Progenitor cell of endocrine pancreas (in vitro differentiated cells): ENCODE measurements around the gene KDM4B. TPM values are rescaled to one million over a fixed set of nuclear protein-coding genes. Genes with fewer than 3 reads are reported as not detected.

ENCODE experiments used
- DNase-seq: peaks from one replicate; pipeline ENCODE4 v3.0.0; 2021; ENCODE audit warnings: low spot score; ENCODE audit not compliant: unreplicated experiment
- H3K27ac Mint-ChIP-seq: 2 replicates; pipeline ENCODE4 v1.8.0; 2021; ENCODE audit warnings: mild to moderate bottlenecking, moderate library complexity, mixed read lengths
- H3K27me3 Mint-ChIP-seq: 2 replicates; pipeline ENCODE4 v1.8.0; 2021; ENCODE audit warnings: mixed read lengths
- H3K36me3 Mint-ChIP-seq: 2 replicates; pipeline ENCODE4 v1.8.0; 2022; ENCODE audit warnings: mixed read lengths; ENCODE audit not compliant: insufficient read depth
- H3K4me1 Mint-ChIP-seq: 2 replicates; pipeline ENCODE4 v1.8.0; 2021; ENCODE audit warnings: low read depth, mixed read lengths
- H3K4me3 Mint-ChIP-seq: 2 replicates; pipeline ENCODE4 v1.8.0; 2021; ENCODE audit warnings: low read depth, mild to moderate bottlenecking, moderate library complexity, mixed read lengths
- H3K9me3 Mint-ChIP-seq: 2 replicates; pipeline ENCODE4 v1.8.0; 2021; ENCODE audit warnings: low read depth, mixed read lengths
- total RNA-seq: library from RNA; stranded (reverse); gene quantifications from 2 replicates; pipeline ENCODE4 v1.2.1, GENCODE V29; 2021
- TF ChIP-seq, protein P1 (sequence below): fragments of 200-600 bp; sonication (generic); IDR thresholded peaks from one replicate; pipeline ENCODE4 v1.5.0; 2021; ENCODE audit warnings: antibody characterized with exemption, mild to moderate bottlenecking; ENCODE audit not compliant: unreplicated experiment

The KDM4B gene
- total RNA-seq, 1 donor from 2014 or later: 59.6 TPM

DNA sequence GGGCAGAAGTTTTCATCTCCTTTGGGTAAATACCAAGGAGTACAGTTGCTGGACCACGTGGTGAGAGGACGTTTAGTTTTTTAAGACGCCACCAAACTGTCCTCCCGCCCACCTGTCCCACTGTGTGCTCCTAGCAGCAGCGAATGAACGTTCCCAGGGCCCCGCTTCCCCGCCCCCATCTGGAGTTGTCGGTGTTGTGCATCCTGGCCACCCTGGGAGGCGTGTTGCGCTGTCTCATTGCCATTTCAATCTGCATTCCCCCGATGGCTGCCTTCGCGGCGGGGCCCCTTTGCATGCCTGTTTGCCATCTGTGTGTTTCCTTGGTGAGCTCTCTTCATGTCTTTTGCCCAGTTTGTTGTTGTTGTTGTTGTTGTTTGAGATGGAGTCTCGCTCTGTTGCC is 76.1 kb downstream of the KDM4B start:
- TF ChIP-seq, protein P1, sequence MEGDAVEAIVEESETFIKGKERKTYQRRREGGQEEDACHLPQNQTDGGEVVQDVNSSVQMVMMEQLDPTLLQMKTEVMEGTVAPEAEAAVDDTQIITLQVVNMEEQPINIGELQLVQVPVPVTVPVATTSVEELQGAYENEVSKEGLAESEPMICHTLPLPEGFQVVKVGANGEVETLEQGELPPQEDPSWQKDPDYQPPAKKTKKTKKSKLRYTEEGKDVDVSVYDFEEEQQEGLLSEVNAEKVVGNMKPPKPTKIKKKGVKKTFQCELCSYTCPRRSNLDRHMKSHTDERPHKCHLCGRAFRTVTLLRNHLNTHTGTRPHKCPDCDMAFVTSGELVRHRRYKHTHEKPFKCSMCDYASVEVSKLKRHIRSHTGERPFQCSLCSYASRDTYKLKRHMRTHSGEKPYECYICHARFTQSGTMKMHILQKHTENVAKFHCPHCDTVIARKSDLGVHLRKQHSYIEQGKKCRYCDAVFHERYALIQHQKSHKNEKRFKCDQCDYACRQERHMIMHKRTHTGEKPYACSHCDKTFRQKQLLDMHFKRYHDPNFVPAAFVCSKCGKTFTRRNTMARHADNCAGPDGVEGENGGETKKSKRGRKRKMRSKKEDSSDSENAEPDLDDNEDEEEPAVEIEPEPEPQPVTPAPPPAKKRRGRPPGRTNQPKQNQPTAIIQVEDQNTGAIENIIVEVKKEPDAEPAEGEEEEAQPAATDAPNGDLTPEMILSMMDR: no peak
- Mint-ChIP-seq H3K27me3 (no peaks in the 10 kb centered on the region), H3K36me3 (peaks cover 13% of the 10 kb centered on the region), H3K4me1 (peaks cover 14% of the 10 kb centered on the region), H3K9me3 (no peaks in the 10 kb centered on the region), H3K4me3 (no peak overlapping the region), H3K27ac (no peak overlapping the region)
- DNase-seq: no peak

DNA sequence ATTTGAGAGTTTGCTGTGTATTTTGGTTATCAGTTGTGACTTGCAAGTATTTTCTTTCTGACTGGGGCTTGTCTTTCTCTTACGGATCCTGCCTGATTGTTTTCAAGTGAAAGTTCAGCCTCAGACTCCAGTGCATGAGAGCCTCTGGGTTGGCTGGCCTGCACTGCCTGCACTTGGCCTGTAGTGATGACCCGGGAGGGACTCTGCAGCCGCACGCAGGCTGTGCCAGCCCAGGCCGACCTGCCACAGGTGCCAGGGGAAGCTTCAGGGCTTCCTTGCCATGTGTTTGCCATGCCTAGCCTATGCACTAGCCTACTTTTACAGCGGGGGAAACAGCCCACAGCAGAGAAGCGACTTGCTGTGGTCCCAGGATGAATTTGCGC is 77.0 kb downstream of the KDM4B start:
- H3K4me1 Mint-ChIP-seq: peaks cover 14% of the 10 kb centered on the region
- H3K27me3 Mint-ChIP-seq: no peaks in the 10 kb centered on the region
- H3K4me3 Mint-ChIP-seq: no peak overlapping the region
- H3K27ac Mint-ChIP-seq: peak overlapping the region; percentile 88
- TF ChIP-seq, protein P1: no peak
- H3K36me3 Mint-ChIP-seq: peaks cover 12% of the 10 kb centered on the region
- DNase-seq: no peak
- no peaks in the 10 kb centered on the region for H3K9me3 Mint-ChIP-seq

DNA sequence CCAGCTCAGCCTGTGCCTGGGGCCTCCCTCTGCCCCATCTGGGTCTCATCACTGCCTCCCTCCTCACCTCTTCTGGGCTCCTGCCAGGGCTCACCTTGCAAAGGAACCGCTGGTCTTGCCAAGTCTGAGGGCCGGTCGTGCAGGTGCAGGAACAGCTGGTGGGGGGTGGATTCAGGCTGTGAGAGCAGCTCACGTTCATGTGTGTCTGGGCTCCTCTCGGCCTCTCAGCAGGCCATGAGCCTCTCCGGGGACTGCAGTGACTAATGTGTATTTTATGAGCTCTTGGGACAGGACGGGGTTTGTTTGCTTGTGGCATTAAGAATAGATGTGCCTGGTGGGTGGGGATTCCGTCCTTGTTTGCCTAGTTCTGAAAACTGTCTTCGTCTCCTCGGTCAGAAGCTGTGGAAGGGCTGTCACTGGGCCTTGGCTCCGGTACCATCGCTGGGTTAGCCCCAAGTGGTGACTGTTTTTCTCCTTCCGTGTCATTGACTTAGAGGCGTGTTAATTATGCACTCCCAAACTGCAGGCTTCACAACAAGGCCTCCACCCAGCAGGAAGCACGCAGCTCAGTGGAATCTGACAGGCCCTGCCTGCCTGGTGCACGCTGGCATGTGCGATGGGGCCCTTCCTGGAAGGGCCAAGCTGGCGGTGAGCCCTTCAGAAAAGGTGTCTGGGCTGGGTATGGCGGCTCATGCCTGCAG is 77.6 kb downstream of the KDM4B start:
- H3K27me3 Mint-ChIP-seq: no peaks in the 10 kb centered on the region
- no peak overlapping the region for H3K4me3 Mint-ChIP-seq
- H3K27ac Mint-ChIP-seq: peak overlapping the region; percentile 88

DNA sequence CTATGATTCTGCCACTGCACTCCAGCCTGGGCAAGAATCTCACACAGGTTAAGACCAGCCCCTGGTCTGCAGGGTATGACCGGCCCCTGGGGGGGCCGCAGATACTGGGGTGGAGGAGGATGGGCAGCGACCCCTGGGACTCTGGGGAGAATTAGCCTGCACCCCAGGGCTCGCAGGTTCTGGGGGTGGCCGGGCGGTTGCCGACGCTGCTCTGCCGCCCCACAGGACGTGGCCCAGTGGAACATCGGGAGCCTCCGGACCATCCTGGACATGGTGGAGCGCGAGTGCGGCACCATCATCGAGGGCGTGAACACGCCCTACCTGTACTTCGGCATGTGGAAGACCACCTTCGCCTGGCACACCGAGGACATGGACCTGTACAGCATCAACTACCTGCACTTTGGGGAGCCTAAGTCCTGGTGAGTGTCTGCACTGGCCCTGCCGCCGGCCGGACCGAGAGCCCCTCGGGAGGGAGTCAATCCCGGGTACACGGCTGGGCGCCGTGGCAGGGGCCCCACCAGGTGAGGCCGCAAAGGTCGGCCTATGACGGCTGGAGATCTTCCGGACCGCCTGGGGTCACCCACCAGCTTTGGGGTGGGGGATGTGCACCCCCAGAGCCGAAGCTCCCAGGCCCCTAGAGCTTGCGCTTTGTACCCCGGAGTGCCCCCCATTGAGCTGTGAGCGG is 78.5 kb downstream of the KDM4B start:
- no peak overlapping the region for H3K4me3 Mint-ChIP-seq
- peaks cover 14% of the 10 kb centered on the region for H3K4me1 Mint-ChIP-seq
- no peak for DNase-seq
- no peak overlapping the region for H3K27ac Mint-ChIP-seq
- no peaks in the 10 kb centered on the region for H3K27me3 Mint-ChIP-seq
- H3K36me3 Mint-ChIP-seq: peaks cover 9% of the 10 kb centered on the region
- H3K9me3 Mint-ChIP-seq: no peaks in the 10 kb centered on the region
- TF ChIP-seq, protein P1: no peak

More for the DNA sequence above, 77.6 kb downstream of the KDM4B start:
- Mint-ChIP-seq H3K9me3 (no peaks in the 10 kb centered on the region), H3K36me3 (peaks cover 12% of the 10 kb centered on the region), H3K4me1 (peaks cover 14% of the 10 kb centered on the region)
- TF ChIP-seq, protein P1: peak; percentile 2
- no peak for DNase-seq

DNA sequence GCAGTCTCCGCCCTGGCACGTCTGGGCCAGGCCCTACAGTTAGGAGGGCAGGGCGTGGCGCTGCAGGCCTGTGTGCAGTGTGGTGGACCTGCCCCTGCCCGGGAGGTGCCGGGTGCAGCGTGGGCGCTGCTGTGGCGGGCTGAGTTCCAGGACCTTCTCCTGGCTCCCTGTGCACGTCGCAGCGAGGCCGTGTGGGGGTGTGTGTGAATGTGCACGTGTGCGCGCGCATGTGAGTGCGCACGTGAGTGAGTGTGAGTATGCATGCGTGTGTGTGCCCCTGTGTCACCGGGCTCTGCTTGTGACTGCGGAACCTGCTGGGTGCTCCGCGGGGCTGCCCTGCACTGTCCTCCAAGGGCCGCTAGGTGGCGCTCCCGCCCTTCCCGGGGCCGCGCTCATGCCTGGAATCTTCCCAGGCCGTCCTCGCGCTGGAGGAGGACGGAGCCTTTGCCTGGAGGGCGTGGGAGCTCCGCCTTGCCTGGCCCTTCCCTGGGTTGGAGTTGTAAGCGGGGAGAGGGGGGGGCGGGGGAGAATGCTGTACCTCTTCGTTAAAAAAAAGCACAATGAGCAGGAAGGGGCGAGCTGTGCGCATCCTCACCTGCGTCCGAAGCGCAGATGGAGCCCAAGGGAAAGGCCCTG is 79.3 kb downstream of the KDM4B start:
- TF ChIP-seq, protein P1: peak; percentile 98
- H3K4me1 Mint-ChIP-seq: peaks cover 14% of the 10 kb centered on the region
- peaks cover 4% of the 10 kb centered on the region for H3K36me3 Mint-ChIP-seq
- H3K27me3 Mint-ChIP-seq: no peaks in the 10 kb centered on the region
- no peaks in the 10 kb centered on the region for H3K9me3 Mint-ChIP-seq
- H3K4me3 Mint-ChIP-seq: no peak overlapping the region
- DNase-seq: peak; percentile 77
- H3K27ac Mint-ChIP-seq: no peak overlapping the region
